NK-92 treated with Interleukin-12 subunit alpha and Interleukin-12 subunit beta, amount 100 ng/mL, for 24 hours (cell line): ENCODE data around the gene PHACTR4.
A peak's percentile ranks its signal among the peaks of the same experiment; 100 is the strongest.
"Not testable (repeated sequence)": the region's sequence is repeated elsewhere in the genome, so short reads cannot be mapped to it uniquely, and the experiment has no call there.

ENCODE experiments used
- DNase-seq: peaks from one replicate; lab custom pipeline; 2025; lab: John Stamatoyannopoulos, UW

The PHACTR4 gene

DNA sequence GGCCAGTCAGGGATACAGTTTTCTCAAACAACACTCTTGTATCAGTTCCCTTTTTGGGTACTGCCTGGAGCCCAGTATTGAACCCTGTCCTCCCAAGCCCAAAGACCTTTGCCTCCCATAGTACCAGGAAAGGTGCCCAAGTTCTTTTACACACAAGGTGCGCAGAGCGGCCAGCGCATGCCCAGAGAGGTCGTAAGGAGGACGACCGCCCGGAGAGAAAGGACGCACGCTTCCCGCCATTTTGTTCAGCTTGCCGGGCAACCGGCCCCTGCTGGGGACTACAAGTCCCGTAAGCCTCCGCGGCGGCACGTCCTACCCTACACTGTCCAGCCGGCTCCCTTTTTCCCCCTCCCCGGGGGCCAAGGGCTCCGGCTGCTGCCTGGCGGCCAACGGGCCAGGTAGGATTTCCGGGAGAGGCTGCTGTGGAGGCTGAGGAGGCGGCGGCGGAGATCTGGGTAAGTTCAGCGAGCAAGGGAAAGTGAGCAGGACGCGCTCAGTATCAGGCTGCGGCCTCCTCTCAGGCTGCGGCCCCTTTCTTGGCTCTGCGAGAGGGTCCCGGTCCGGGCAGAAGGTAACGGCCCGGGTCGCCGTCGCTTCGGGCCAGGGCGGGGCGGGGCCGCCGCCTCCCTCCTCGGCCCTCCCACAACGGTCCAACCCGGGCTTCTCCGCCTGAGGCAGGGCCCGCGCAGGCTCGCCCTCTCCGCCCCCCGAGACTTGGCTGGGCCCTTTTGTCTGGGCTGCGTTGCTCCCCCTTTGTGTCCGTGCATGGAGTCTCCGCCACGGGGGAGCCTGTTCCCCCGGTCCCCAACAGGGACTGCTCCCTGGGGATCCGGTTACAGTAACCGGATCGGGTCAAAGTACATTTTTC, at the start of gene PHACTR4:
Gene PHACTR4 (plus strand): TSS at position 370 of the 868 bp plus-strand sequence. CDS start 37,708 bp downstream, outside the sequence.
- DNase-seq = peak; percentile 82

DNA sequence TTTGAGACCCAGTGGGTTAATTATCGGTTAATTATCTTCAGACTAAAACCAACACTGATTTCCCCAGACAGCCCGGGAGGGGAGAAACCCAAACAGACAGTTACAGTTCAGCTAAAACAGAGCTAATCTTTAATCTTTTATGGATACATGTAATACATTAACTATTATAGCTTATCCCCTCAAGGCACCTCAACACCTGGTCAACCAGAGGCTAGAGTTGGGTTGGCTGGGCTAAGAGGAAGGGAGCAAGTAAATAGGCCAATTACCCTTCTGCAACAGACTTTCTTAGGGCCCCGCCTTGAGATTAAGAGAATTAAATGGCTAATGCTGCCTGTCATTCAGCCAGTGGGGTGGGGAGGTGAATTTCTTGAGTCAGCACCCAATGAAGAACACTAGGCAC, 47.3 kb upstream of the PHACTR4 start:
- DNase-seq = no peak

DNA sequence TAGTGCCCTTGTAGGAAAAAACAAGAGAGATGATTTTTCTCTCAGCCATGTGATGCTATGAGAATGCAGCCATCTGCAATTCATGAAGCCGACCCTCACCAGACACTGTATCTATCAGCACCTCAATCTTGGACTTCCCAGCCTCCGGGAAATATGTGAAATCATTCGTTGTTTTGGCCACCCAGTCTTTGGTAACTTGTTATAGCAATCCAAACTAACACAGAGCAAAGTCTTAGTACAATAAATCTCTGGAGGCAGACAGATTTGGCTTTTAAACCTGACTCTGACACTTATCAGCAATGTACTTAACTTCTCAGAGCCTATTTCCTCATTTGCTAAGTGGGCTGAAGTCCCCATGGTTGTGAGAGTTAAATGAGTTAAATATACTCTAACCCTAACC, 45.8 kb upstream of the PHACTR4 start:
- no peak for DNase-seq

DNA sequence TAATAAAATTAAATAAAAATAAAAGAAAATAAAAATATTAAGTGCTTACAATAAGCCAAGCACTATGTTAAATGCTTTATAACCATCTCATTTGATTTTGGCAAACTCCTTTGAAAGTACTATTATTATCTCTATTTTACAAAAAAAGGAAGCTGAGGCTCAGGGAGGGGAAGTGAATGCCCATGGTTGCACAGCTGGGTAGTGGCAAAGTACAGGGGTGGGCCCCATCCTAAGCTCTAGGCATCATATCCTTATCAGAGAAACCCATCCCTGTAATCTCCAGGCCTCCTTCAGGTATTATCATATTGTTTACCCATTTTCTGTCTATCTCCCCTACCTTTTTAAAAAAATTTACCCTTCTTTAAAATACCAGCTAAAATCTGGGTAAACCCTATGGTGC, 43.0 kb upstream of the PHACTR4 start:
- DNase-seq = no peak

DNA sequence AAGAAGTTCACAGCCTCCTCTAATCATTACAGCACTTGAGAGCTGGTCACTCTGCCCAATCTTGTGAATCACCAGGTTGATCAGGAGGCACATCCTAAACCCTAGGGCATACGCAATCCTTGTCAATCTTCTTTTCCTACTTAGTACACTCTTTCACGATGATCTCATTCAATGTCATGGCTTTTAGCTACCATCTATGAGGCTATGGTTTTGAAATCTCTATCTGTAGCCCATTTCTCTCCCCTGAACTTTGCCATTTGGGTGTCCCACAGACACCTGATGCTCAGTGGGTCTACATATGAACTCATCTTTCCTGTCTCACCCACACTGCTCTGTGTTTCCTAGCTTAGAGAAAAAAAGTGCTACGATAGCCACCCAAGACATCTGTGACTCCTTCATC, 42.6 kb upstream of the PHACTR4 start:
- no peak for DNase-seq

DNA sequence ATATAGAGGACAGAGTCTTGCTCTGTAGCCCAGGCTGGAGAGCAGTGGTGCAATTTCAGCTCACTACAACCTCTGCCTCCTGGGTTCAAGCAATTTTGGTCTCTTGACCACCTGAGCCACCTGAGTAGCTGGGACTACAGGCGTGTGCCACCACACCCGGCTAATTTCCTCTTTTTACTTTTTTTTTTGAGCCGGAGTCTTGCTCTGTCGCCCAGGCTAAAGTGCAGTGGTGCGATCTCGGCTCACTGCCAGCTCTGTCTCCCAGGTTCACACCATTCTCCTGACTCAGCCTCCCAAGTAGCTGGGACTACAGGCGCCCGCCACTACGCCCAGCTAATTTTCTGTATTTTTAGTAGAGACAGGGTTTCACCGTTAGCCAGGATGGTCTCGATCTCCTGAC, 42.1 kb upstream of the PHACTR4 start:
- not testable (repeated sequence) for DNase-seq

DNA sequence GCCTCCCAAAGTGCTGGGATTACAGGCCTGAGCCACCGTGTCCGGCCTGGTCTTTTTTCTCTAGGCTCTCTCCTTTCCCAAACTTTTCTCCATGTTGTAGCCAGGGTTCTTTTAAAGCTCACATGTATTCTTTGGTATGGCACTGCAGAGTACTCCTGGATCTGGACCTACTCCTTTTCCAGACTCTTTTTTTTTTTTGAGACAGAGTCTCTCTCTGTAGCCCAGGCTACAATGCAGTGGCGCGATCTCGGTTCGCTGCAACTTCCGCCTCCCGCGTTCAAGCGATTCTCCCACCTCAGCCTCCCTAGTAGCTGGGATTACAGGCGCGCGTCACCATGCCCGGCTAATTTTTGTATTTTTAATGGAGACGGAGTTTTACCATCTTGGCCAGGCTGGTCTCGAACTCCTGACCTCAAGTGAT, 41.3 kb upstream of the PHACTR4 start:
- no peak for DNase-seq

DNA sequence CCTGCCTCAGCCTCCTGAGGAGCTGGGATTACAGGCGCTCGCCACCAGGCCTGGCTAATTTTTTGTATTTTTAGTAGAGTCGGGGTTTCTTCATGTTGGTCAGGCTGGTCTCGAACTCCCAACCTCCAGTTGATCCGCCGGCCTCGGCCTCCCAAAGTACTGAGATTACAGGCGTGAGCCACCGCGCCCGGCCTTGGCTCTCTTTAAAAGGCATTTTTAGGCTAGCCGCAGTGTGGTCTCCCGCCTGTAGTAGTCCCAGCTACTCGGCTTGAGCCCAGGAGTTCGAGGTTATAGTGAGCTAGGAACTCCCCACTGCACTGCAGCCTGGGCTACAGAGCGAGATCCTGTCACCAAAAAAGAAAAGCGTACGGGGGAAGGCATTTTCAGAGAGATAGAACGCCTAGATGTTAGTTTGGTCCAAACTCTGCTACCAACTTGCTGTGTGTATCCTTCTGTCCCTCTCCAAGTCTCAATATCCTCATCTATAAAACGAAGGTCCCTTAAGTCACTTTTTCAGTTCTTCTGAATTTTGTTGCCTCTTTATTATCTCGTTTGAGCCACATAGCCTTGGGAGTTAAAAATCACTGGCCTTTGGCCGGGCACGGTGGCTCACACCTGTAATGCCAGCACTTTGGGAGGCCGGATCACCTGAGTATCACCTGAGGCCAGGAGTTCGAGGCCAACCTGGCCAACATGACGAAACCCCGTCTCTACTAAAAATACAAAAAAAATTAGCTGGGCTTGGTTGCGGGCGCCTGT, 40.0 kb upstream of the PHACTR4 start:
- DNase-seq = peak; percentile 28

DNA sequence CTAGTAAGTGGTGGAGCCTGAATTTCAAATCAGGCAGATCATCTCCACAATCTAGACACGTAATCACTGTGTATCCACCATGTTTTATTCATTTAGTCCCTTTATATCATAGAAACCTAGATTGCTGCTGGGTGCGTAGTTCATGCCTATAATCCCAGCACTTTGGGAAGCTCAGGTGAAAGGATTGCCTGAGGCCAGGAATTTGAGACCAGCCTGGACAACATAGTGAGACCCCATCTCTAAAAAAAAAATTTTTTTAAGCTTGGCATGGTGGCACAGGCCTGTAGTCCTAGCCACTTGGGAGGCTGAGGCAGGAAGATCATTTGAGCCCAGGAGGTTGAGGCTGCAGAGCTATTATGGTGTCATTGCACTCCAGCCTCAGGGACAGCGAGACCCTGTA, 30.6 kb upstream of the PHACTR4 start:
- no peak for DNase-seq

DNA sequence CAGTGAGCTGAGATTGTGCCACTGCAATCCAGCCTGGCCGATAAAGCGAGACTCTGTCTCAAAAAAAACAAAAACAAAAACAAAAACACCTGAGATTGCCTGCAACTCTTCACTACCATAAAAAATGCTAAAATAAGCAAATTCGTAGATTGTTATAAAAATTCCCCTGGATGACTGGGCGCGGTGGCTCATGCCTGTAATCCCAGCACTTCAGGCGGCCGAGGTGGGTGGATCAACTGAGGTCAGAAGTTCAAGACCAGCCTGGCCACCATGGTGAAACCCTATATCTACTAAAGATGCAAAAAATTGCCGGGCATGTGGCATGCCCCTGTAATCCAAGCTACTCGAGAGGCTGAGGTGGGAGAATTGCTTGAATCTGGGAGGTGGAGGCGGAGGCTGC, 30.0 kb upstream of the PHACTR4 start:
- DNase-seq = no peak

DNA sequence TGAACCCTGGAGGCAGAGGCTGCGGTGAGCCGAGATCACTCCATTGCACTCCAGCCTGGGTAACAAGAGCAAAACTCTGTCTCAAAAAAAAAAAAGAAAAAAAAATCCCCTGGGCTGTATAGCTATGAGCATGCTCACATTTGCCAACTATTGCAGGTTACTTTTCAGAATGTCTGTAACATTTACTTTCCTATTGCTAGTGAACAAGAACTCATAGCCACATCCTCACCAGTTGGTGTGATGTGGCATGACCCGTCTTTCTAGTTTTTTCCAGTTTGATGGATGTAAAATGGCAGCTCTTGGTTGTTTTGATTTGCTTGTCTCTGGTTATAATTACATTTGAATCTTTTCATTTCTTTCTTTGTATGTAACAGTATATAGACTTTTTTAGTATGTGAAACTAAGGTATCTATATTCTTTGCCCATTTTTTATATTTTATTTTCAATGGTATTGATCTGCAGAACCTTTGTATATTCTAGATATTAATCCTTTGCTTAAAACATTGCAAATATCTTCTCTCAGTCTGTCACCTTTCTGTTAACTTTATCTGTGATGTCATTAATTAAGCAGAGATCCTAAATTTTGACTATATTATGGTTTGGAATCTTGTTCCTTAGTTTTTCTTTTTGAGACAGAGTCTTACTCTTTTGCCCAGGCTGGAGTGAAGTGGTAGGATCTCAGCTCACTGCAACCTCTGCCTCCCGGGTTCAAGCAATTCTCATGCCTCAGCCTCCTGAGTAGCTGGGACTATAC, 29.1 kb upstream of the PHACTR4 start:
- no peak for DNase-seq

DNA sequence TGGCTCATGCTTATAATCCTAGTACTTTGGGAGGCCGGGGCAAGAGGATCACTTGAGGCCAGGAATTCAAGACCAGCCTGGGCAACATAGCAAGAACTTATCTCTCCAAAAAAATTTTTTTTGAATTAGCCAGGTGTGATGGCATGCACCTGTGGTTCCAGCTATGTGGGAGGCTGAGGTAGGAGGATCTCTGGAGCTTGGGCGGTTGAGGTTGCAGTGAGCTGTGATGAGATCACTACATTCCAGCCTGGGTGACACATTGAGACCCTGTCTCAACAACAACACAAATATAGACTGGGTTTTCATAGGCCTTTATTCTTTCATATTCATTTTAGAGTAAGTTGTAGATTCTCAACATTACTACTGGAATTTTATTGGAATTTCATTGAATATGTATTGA, 27.9 kb upstream of the PHACTR4 start:
- no peak for DNase-seq

DNA sequence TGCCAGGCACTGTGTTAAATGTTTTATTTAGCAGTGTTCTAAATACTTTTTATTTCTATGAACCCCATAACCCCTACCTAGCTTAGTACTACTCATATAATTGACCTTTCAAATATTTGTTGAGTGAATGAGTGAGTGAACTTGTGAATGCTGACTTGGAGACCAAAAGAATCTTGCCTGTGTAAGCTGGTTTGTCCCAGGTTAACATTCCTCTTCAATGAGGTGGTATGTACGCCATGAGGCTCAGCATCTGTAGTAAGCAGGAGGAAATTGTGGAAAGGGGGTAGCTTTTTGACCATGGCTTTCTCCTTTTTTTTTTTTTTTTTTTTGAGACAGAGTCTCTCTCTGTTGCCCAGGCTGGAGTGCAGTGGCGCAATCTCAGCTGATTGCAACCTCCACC, 26.1 kb upstream of the PHACTR4 start:
- DNase-seq = no peak

DNA sequence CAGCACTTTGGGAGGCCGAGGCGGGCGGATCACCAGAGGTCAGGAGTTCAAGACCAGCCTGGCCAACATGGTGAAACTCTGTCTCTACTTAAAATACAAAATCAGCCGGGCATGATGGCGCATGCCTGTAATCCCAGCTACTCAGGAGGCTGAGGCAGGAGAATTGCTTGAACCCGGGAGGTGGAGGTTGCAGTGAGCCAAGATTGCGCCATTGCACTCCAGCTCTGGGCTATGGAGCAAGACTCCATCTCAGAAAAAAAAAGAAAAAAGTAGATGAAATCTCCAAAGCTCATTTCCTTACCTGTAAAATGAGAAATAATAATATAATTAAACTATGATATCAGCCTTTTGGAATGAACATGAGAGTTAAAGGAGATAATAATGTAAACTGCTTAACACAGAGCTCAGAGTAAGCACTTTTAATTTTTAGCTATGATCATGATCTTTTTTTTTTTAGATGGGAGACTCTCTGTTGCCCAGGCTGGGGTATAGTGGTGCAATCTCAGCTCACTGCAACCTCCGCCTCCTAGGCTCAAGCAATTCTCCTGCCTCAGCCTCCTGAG, 16.2 kb upstream of the PHACTR4 start:
- DNase-seq = not testable (repeated sequence)

DNA sequence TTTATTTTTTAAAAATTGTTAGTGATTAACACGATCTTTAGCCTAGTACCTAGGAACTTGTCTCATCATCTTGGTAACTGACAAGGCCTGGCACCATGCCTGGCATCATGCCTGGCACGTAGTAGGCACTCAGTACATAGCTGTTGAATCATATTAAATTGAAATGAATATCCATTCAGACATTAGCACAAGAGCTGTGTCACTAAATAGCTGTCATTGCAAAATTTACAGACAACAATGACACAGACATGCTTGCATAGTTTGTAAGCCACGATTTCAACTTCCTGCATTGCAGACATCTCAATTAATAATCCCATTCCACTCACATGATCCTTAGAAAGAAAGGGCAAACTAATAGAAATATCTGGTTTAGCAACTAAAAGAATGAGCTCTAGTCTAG, 15.4 kb upstream of the PHACTR4 start:
- no peak for DNase-seq

DNA sequence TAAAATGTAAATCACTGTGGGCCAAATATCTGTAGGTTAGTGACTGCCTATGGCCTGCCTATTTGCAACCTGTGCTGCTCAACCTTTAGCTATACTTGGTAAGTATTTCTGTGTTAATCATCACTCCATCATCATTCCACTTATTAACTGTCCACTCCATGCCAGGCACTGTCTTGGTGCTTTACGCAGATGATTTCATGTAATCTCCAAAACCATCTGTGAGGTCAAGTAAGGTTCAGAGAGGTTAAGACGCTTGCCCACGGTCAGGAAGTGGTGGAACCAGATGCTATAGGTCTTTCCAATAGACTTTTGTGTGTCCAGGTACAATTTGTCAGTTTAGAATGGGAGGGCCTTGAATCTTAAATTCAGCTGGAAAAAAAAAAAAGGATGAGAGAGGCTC, 10.8 kb upstream of the PHACTR4 start:
- DNase-seq = no peak

DNA sequence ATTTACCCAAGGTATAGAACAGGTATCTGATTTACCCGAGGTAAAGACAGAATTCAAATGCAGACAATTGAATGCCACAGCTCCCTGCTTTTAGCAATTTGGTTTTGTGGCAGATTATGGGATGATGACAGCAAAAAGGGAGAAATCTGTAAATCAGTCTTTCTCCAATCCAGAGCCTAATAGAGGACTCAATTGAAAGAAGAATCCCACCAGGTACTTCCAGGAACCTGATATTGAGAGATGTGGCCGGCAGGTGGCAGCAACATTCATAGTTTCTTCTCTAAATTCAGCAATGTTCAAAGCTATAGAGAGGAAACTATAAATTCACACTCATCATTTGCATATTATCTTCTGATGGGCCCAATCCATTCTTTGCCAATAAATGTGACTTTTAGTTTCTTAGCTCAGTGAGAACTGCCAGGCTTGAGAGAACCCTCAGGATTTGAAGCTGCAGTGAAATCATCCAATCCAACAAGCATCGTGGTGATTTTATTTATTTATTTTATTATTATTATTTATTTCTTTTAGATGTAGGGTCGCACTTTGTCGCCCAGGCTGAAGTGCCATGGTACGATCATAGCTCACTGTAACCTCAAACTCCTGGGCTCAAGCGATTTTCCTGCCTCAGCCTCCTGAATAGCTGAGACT, 9.8 kb upstream of the PHACTR4 start:
- peak; percentile 36 for DNase-seq

DNA sequence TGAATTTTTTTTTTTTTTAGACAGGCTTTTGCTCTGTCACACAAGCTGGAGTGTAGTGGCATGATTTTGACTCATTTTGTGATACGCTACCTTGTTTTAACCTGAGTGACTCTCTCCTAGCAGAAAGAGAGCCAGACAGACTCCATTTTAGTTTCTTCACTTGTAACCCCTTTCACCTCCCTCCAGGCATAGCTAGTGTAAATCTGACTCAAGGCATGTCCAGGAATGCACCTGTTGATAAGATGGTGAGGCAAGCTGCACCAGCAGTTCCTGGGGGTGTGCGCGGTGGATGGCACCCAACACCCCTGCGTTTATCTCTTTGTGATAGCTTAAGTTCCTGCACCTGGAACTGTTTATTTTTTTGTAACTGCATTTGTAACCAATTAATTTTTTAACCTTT, 4.7 kb upstream of the PHACTR4 start:
- DNase-seq = no peak

DNA sequence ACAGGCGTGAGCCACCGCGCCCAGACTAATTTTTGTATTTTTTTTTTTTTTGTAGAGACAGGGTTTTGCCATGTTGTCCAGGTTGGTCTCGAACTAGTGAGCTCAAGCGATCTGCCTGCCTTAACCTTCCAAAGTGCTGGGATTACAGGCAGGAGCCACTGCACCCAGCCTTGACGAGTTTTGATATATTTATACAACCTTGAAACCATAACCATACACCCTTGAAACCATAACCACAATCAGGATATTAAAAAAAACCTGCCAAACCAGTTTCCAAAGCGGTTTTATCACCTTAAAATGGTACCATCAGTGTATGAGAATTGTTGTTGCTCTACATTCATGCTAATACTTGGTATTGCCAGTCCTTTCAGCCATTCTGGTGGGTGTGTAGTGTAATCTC, 3.7 kb upstream of the PHACTR4 start:
- DNase-seq = no peak

DNA sequence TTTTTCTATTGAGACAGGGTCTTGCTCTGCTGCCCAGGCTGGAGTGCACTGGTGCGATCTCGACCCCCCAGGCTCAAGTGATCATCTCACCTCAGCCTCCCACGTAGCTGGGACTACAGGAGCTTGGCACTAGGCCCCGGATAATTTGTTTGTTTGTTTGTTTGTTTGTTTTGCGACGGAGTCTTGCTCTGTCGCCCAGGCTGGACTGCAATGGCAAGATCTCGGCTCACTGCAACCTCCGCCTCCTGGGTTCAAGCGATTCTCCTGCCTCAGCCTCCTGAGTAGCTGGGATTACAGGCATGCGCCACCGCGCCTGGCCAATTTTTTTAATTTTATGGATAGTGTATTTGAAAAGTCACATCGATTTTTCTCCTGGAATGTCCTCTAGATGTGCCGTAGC, 932 bp upstream of the PHACTR4 start:
- DNase-seq = not testable (repeated sequence)

DNA sequence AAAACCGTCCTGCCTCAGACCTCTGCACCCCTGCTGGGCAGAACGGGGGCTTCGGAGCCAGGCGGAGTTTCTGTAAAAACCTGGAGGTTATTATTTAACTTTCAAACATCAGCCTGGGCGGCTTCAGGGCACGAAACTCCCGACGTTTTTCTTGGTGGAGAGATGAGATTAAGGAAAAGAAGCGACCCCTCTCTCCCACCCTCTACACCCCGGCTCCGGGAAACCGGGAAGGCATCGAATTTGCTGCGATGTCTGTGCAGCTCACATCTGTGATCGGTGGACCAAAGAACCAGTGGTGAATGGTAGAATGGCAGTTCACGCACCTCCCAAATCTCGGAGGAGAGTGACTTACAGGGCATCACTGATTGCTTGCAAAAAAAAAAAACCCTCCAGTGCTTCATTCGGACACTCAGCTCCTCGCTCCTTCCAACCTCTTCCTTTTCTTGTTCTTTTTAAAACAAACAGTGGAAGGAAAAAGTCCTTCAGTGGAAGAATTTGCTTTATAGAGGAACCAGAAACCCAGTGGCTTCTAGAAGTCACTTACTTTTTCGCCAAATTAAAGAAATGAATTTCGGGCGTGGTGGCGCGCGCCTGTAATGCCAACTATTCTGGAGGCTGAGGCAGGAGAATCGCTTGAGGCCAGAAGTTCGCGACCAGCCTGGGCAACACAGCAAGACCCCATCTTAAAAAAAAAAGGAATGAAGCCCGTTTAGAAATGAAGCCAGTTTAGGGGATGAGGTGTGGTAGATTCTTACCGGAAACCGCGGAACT, 884 bp downstream of the PHACTR4 start:
- no peak for DNase-seq
